ENCODE data around the gene MAPK14.

GRCh38 chr6:36135053-36135731 lies 107.6 kb downstream of the MAPK14 start:
- TF ChIP-seq, protein P1, sequence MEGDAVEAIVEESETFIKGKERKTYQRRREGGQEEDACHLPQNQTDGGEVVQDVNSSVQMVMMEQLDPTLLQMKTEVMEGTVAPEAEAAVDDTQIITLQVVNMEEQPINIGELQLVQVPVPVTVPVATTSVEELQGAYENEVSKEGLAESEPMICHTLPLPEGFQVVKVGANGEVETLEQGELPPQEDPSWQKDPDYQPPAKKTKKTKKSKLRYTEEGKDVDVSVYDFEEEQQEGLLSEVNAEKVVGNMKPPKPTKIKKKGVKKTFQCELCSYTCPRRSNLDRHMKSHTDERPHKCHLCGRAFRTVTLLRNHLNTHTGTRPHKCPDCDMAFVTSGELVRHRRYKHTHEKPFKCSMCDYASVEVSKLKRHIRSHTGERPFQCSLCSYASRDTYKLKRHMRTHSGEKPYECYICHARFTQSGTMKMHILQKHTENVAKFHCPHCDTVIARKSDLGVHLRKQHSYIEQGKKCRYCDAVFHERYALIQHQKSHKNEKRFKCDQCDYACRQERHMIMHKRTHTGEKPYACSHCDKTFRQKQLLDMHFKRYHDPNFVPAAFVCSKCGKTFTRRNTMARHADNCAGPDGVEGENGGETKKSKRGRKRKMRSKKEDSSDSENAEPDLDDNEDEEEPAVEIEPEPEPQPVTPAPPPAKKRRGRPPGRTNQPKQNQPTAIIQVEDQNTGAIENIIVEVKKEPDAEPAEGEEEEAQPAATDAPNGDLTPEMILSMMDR (IDR thresholded peaks at IDR 0.05): no peak
- TF ChIP-seq POLR2A (IDR thresholded peaks at IDR 0.05): no peak
